K562 (cell line): ENCODE data around the gene AIG1. TPM values are rescaled to one million over a fixed set of nuclear protein-coding genes. Genes with fewer than 3 reads are reported as not detected.

Source experiments
- ATAC-seq: fragments of 200-7000 bp; cut with Tn5 transposase; 3 replicates; pipeline ENCODE4 v1.9.1; 2020; ENCODE audit warnings: moderate library complexity
- BruUV-seq: library from RNA; stranded (reverse); fragments of 400-500 nt; replicated peaks from 2 replicates; lab custom pipeline; 2021; lab: Mats Ljungman, UMichigan
- CTCF ChIA-PET: fragments of 300-600 bp; formaldehyde crosslinking; extraction: SDS; loops from one replicate; lab custom pipeline; 2021; ENCODE audit warnings: low intra/inter-chr PET ratio; lab: Yijun Ruan, JAX
- POLR2A ChIA-PET: fragments of 300-600, 350-650 bp; sonication (Branson Sonifier 250); formaldehyde crosslinking; extraction: SDS; loops from one replicate; lab custom pipeline; 2021; ENCODE audit warnings: antibody characterized with exemption, inconsistent platforms; lab: Yijun Ruan, JAX
- DNase-seq, 4 experiments: peaks; one replicate each; pipeline versions ENCODE4 v3.0.0 to v3.0.0-alpha.2; 2011 to 2018; ENCODE audit warnings: low spot score in 3 of 4, mixed read lengths in 3 of 4; ENCODE audit errors: extremely low read depth in 1 of 4
- FAIRE-seq: peaks from 2 replicates; lab custom pipeline; 2011; peaks lifted over from hg19 to GRCh38; lab: Jason Lieb, UNC
- H2AFZ ChIP-seq: 2 replicates; pipeline ENCODE4 v1.6.0; 2011; ENCODE audit warnings: low read depth, low read length, control low read depth, inconsistent platforms
- H3K27ac ChIP-seq: fragments of 200-600 bp; 3 replicates; pipeline ENCODE4 v1.8.0; 2011; ENCODE audit warnings: low read depth, mild to moderate bottlenecking, control low read depth, inconsistent platforms, low read length, moderate library complexity, mixed read lengths; ENCODE audit errors: extremely low read depth
- H3K27me3 ChIP-seq, 2 experiments: fragments of 300-600 bp in 1 of 2; 2 replicates in 1 of 2; 3 replicates in 1 of 2; pipeline versions ENCODE4 v1.6.0 to v1.8.0; 2011; ENCODE audit warnings: inconsistent platforms in 2 of 2, low read length in 2 of 2, mild to moderate bottlenecking in 1 of 2, mixed read lengths in 1 of 2, moderate library complexity in 1 of 2; ENCODE audit not compliant: control insufficient read depth in 2 of 2, insufficient read depth in 2 of 2
- H3K36me3 ChIP-seq: fragments of 300-600 bp; 3 replicates; pipeline ENCODE4 v1.8.0; 2011; ENCODE audit warnings: mild to moderate bottlenecking, low read length, inconsistent platforms; ENCODE audit not compliant: control insufficient read depth, insufficient read depth
- H3K4me1 ChIP-seq, 2 experiments: fragments of 200-600 bp in 1 of 2; replicated peaks in 1 of 2; 2 replicates in 1 of 2; 3 replicates in 1 of 2; pipeline versions ENCODE4 v1.5.1 to v1.8.0; 2011; ENCODE audit warnings: inconsistent platforms in 2 of 2, low read length in 2 of 2, mild to moderate bottlenecking in 1 of 2, mixed read lengths in 1 of 2, moderate library complexity in 1 of 2; ENCODE audit not compliant: control insufficient read depth in 2 of 2, insufficient read depth in 2 of 2
- H3K4me2 ChIP-seq: 2 replicates; pipeline ENCODE4 v1.6.1; 2011; ENCODE audit warnings: low read length, control low read depth, inconsistent platforms, mixed read lengths; ENCODE audit not compliant: insufficient read depth
- H3K4me3 ChIP-seq: fragments of 200-600 bp; sonication (generic), shearing (Covaris generic); 2 replicates; pipeline ENCODE4 v1.5.1; 2016; ENCODE audit warnings: control low read depth, inconsistent platforms
- H3K79me2 ChIP-seq: fragments of 200-600 bp; 3 replicates; pipeline ENCODE4 v1.8.0; 2011; ENCODE audit warnings: low read length, inconsistent platforms; ENCODE audit not compliant: control insufficient read depth, insufficient read depth
- H3K9ac ChIP-seq, 2 experiments: 2 replicates each; pipeline versions ENCODE4 v1.6.0 to v1.6.1; 2011; ENCODE audit warnings: low read depth in 2 of 2, low read length in 2 of 2, control low read depth in 1 of 2, inconsistent platforms in 1 of 2, mild to moderate bottlenecking in 1 of 2, mixed read lengths in 1 of 2; ENCODE audit not compliant: insufficient read depth in 1 of 2
- H3K9me1 ChIP-seq: one replicate; pipeline ENCODE4 v1.6.0; 2011; ENCODE audit warnings: inconsistent platforms, mild to moderate bottlenecking, low read length, moderate library complexity; ENCODE audit not compliant: control insufficient read depth, insufficient read depth
- H3K9me3 ChIP-seq: replicated peaks from 2 replicates; pipeline ENCODE4 v1.5.1; 2011; ENCODE audit warnings: low read depth, low read length, inconsistent platforms; ENCODE audit not compliant: control insufficient read depth, insufficient read depth
- H4K20me1 ChIP-seq: replicated peaks from 2 replicates; pipeline ENCODE4 v1.6.1; 2011; ENCODE audit warnings: low read length, inconsistent platforms, mixed read lengths; ENCODE audit not compliant: control insufficient read depth, insufficient read depth
- HDAC8 ChIP-seq: fragments of 450-650 bp; IDR thresholded peaks from 2 replicates; pipeline ENCODE4 v1.6.1; 2016; ENCODE audit warnings: mild to moderate bottlenecking, missing genetic modification characterization, moderate library complexity, missing compliant biosample characterization
- HMG20B ChIP-seq: fragments of 250-450 bp; sonication (Bioruptor Pico); IDR thresholded peaks from 2 replicates; pipeline ENCODE4 v1.5.0; 2021; ENCODE audit warnings: mild to moderate bottlenecking
- NFIC ChIP-seq: fragments of 450-650 bp; IDR thresholded peaks from 2 replicates; pipeline ENCODE4 v1.6.1; 2017; ENCODE audit warnings: mild to moderate bottlenecking, inconsistent platforms
- POLR2AphosphoS2 ChIP-seq: IDR thresholded peaks from 2 replicates; pipeline ENCODE4 v1.6.1; 2012; ENCODE audit warnings: low read length, improper control_type of control experiment
- RFX7 ChIP-seq: fragments of 250-450 bp; sonication (Bioruptor Pico); IDR thresholded peaks from 2 replicates; pipeline ENCODE4 v1.5.1; 2021; ENCODE audit warnings: mild to moderate bottlenecking
- SNIP1 ChIP-seq: fragments of 450-650 bp; IDR thresholded peaks from 2 replicates; pipeline ENCODE4 v1.7.1; 2017; ENCODE audit warnings: low read depth, mild to moderate bottlenecking
- XRCC4 ChIP-seq: IDR thresholded peaks from one replicate; pipeline ENCODE4 v1.6.1; 2011; ENCODE audit not compliant: insufficient read depth, insufficient read length; ENCODE audit errors: extremely low read depth
- ZBTB17 ChIP-seq: fragments of 450-650 bp; formaldehyde crosslinking; IDR thresholded peaks from 2 replicates; pipeline ENCODE4 v1.4.0; 2020; ENCODE audit warnings: mild to moderate bottlenecking
- ZNF3 ChIP-seq: fragments of 250-450 bp; sonication (Bioruptor Pico); IDR thresholded peaks from 2 replicates; pipeline ENCODE4 v1.5.0; 2021; ENCODE audit warnings: mild to moderate bottlenecking, moderate library complexity
- ZNF507 ChIP-seq: conservative IDR thresholded peaks from 2 replicates; pipeline ENCODE4 v1.6.1; 2017; ENCODE audit warnings: missing genetic modification characterization, missing compliant biosample characterization
- WGBS: fragments of 100-300 bp; shearing (Covaris generic); methylation state at CpG from one replicate; pipeline ENCODE4 v1.1.6; 2016; ENCODE audit warnings: low coverage, mixed read lengths; ENCODE audit not compliant: insufficient coverage; ENCODE audit errors: missing lambda C conversion rate; 5-methylcytosine and 5-hydroxymethylcytosine counted together
- in situ Hi-C: fragments of 300-500 bp; cut with MboI; formaldehyde crosslinking; loops from 4 replicates; pipeline ENCODE4 v1.15.0; 2018; ENCODE audit warnings: inconsistent platforms, mixed read lengths
- intact Hi-C: fragments of 100-400 bp; cut with micrococcal nuclease; formaldehyde crosslinking; loops from 2 replicates; pipeline ENCODE4 v1.14.2; 2022
- polyA plus RNA-seq, 8 experiments: library from polyadenylated mRNA; depleted of rRNA in 4 of 8; stranded (reverse) in 5 of 8; unstranded in 3 of 8; fragments of >200 nt; fragmentation: Nextera tagmentation in 2 of 8; fragmentation: Illumina TruSeq in 1 of 8; extraction: Ambion mirVana in 2 of 8; extraction: Trizol in 1 of 8; gene quantifications; 2 replicates each; pipeline versions ENCODE4 v1.2.1 to v1.2.3, GENCODE V29; 2011 to 2014; ENCODE audit warnings: inconsistent platforms in 1 of 8, missing spikeins in 1 of 8
- total RNA-seq, 7 experiments: library from RNA; depleted of rRNA in 6 of 7; stranded (reverse); fragments of >200 nt in 6 of 7; fragmentation: Illumina TruSeq in 2 of 7; extraction: Trizol in 2 of 7; gene quantifications; 2 replicates each; pipeline versions ENCODE4 v1.2.1 to v1.2.3, GENCODE V29; 2011 to 2021; ENCODE audit warnings: low replicate concordance in 1 of 7
- TF ChIP-seq, protein P1 (sequence below): sonication (generic); formaldehyde crosslinking; IDR thresholded peaks from 2 replicates; pipeline ENCODE4 v1.9.0; 2022; ENCODE audit warnings: mild to moderate bottlenecking, missing genetic modification reagents
- TF ChIP-seq, protein P2 (sequence below): fragments of 250-450 bp; sonication (Bioruptor Pico); IDR thresholded peaks from 2 replicates; pipeline ENCODE4 v1.4.0; 2020; ENCODE audit warnings: mild to moderate bottlenecking, moderate library complexity

Gene AIG1
- total and polyA plus RNA-seq, 9 of the 15 experiments (the other 6 are each of a cell fraction or from before 2014, with no cell fraction given), result 74.8 to 333 (median 127) TPM

DNA sequence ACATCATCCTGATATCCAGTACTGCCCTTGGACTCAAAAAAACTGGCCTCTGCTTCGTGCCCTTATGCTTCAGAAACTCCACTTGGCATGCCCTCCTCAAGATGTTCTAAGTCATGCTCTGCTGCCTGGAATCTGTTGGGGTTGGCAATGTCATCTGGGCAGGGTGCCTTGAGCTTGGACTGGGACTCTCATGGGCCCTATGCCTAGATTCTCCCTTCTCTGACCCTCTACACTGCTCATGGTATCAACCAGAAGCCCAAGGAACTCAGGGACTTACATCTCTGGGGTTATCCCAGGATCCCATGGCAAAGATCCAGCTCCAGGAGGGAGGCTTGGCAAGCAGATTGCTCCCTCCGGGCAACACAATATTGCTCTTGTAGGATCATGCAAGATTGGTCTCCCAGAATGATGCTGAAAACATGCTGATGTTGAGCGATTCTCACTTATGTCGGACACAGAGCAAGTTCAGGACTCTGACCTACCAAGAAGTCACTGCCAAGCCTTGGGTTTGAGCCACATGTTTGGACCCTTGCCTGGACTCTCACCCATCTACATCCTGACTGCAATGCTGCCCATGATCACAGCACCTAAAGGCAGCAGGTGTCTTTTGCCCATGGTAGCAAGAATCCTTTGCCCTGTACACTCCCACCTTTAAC, 301.0 kb downstream of the AIG1 start:
- ChIA-PET CTCF (no interaction called here), POLR2A (no interaction called here)
- H3K27me3 ChIP-seq, result peaks cover 5 to 8% of the 10 kb centered on the region in 2 experiments; a peak in 3 of 5 replicates
- DNase-seq, result no peak
- no peak overlapping the region for H3K4me3 ChIP-seq
- H3K9me1 ChIP-seq, result no peaks in the 10 kb centered on the region
- no peak for FAIRE-seq
- no peak overlapping the region for H2AFZ ChIP-seq
- H3K4me2 ChIP-seq, result no peak overlapping the region
- no peak overlapping the region for H3K27ac ChIP-seq
- H3K9ac ChIP-seq, result no peak overlapping the region
- no peaks in the 10 kb centered on the region for H3K79me2 ChIP-seq
- H3K4me1 ChIP-seq, result no peaks in the 10 kb centered on the region
- 0% methylated on average over 4 of the region's 4 CpGs for WGBS
- intact Hi-C loops (no loop called here), in situ Hi-C loops (no loop called here)
- no peaks in the 10 kb centered on the region for H3K9me3 ChIP-seq
- H4K20me1 ChIP-seq, result no peaks in the 10 kb centered on the region
- no peak for TF ChIP-seq NFIC
- TF ChIP-seq ZBTB17 (CRISPR knock-in tag), result no peak
- TF ChIP-seq POLR2AphosphoS2, result no peak
- no peak for TF ChIP-seq ZNF3 (CRISPR knock-in tag)
- no peak for TF ChIP-seq RFX7 (CRISPR knock-in tag)
- TF ChIP-seq HDAC8 (tag), result no peak
- no peak for TF ChIP-seq SNIP1
- TF ChIP-seq HMG20B, result no peak
- TF ChIP-seq, protein P1, sequence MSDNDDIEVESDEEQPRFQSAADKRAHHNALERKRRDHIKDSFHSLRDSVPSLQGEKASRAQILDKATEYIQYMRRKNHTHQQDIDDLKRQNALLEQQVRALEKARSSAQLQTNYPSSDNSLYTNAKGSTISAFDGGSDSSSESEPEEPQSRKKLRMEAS, result no peak
- TF ChIP-seq, protein P2, sequence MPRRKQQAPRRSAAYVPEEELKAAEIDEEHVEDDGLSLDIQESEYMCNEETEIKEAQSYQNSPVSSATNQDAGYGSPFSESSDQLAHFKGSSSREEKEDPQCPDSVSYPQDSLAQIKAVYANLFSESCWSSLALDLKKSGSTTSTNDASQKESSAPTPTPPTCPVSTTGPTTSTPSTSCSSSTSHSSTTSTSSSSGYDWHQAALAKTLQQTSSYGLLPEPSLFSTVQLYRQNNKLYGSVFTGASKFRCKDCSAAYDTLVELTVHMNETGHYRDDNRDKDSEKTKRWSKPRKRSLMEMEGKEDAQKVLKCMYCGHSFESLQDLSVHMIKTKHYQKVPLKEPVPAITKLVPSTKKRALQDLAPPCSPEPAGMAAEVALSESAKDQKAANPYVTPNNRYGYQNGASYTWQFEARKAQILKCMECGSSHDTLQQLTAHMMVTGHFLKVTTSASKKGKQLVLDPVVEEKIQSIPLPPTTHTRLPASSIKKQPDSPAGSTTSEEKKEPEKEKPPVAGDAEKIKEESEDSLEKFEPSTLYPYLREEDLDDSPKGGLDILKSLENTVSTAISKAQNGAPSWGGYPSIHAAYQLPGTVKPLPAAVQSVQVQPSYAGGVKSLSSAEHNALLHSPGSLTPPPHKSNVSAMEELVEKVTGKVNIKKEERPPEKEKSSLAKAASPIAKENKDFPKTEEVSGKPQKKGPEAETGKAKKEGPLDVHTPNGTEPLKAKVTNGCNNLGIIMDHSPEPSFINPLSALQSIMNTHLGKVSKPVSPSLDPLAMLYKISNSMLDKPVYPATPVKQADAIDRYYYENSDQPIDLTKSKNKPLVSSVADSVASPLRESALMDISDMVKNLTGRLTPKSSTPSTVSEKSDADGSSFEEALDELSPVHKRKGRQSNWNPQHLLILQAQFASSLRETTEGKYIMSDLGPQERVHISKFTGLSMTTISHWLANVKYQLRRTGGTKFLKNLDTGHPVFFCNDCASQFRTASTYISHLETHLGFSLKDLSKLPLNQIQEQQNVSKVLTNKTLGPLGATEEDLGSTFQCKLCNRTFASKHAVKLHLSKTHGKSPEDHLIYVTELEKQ (CRISPR knock-in tag), result no peak
- no peak for TF ChIP-seq XRCC4
- no peak for TF ChIP-seq ZNF507 (tag)
- ATAC-seq, result no peak
- H3K36me3 ChIP-seq, result no peaks in the 10 kb centered on the region
- no TSS peak for BruUV-seq
